ENCODE measurements around the gene SRPK2. TPM values are rescaled to one million over a fixed set of nuclear protein-coding genes. Genes with fewer than 3 reads are reported as not detected.

Gene SRPK2
- total RNA-seq (2022; extraction: Qiagen RNA extraction), result 31.5 to 42.6 TPM (median 36.4 TPM) in 5 replicates

DNA sequence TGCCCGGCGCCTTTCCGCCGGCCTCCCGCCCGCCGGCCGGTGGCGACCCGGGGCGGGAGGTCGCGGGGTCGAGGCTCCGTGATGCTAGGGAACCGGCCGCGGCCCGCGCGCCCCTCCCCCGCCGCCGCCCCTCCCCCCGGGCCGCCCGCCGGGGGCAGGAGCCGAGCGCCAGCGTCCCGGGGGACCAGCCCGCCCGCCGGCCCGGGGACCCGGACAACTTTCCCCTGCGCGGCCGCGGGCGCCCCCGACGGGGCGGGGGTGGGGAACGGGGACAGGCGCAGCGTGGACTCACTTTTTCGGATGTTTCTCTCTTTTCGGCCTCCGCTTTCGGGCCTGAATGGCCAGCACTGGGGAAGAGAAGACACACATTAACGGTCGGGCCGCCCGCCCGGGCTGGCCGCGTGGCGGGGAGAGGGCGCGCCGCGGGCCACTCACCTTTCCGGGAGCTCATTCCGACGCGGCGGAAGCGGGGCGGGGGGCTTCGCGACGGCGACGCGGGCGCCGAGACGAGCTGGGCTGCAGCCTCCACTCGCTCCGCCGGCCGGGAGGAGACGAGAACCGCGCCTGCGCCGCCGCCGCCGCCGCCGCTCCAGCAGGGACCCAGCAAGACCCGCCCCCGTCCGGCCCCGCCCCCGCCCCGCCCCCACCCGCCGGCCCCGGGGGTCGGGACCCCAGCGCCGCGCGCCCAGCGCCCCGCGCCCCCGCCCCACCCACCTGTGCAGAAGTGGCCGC, at the start of gene SRPK2:
TSS of gene SRPK2 (minus strand) at position 566 of the 732 bp plus-strand sequence.

Other genes starting within 250 kb of the SRPK2 start
- gene PUS7, start 133.3 kb upstream of the SRPK2 start, total RNA-seq (2022; extraction: Qiagen RNA extraction), result 22.8 to 35.8 TPM (median 22.9 TPM) in 5 replicates
- gene RINT1, start 143.3 kb upstream of the SRPK2 start, total RNA-seq (2022; extraction: Qiagen RNA extraction), result 13.6 to 17.0 TPM (median 14.0 TPM) in 5 replicates
- gene EFCAB10, start 192.6 kb upstream of the SRPK2 start, total RNA-seq (2022; extraction: Qiagen RNA extraction), result 2.1 to 3.4 TPM (median 2.8 TPM) in 5 replicates